NOMO-1 treated with dmso at 0.1 percent for 144 hours (cell line): ENCODE measurements around the gene PDE1C.
A peak's percentile ranks its signal among the peaks of the same experiment; 100 is the strongest.

Experiments used
- DNase-seq: peaks from one replicate; lab custom pipeline; 2025; ENCODE audit not compliant: unreplicated experiment; lab: John Stamatoyannopoulos, UW

Gene PDE1C

DNA sequence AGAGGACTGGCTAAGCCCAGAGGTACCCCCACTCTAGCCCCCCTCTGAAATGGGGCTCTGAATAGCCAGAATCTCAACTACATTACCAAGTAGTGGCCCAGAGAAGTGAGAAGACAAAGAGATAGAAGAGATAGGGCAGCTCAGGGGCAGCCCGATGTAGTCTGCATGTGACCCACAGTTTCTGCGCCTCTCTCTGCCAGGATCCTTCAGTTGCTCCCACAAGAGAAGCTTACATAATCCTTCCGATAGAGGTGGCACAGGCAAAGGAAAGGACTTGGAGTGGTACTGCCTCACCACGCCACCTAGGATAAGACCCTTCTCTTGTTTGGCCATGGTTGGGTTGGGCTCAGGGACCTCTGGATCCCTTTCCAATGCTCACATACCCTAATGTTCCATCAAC is 5.4 kb upstream of the PDE1C start:
- DNase-seq = no peak

DNA sequence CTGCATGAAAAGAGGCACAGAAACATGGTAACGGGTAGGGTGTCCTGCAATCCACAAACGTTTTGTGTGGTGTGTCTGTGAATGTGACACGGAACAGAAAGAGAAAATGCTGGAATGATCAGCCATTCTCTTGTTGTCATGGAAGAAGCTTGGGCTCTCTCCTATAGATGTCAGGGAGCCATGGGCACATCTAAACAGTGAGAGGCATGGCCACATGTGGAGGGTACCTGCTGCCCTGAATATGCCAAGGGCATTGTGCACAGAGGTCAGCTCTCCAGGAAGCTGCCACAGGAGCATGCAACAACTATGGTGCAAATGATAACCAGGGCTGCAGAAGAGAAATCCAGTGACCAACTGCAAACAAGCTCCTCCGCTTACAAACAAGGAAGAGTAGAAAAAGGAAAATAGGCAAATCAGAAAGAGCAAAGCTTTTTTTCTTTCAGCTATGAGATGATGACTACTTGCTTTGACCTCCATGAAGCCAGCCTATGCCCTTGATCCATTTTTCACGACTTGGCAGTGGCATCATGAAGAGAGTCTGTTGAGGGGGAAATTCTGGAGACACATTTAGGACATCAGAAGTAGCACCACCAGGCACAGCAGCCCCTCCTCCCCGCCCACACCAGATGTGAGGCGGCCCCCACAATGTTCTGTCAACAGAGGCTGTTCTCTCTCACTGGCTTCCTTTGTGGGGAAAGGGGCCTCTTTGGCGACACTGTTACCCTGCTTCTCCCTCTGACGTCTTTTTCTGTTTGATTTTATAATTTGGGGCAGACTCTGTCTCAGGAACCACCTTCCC is 4.8 kb upstream of the PDE1C start:
- no peak for DNase-seq

DNA sequence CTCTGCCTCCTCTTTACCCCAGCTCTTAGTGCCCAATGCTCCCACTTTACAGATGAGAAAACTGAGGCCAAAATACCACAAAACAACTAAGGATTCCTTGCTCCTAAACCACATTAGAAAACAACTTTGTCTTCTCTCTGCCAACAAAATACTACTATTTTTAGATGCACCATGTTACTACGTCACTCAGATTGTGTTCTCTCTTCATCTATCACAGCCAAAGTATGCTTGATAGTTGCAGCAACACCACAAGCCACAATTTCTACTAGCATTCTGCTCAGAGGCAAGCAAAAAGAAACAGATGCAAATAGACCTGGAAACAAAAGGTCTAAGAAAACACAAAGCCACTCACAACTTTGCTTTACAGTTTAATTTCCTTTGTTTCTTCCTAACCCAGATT is 3.3 kb upstream of the PDE1C start:
- DNase-seq = no peak

DNA sequence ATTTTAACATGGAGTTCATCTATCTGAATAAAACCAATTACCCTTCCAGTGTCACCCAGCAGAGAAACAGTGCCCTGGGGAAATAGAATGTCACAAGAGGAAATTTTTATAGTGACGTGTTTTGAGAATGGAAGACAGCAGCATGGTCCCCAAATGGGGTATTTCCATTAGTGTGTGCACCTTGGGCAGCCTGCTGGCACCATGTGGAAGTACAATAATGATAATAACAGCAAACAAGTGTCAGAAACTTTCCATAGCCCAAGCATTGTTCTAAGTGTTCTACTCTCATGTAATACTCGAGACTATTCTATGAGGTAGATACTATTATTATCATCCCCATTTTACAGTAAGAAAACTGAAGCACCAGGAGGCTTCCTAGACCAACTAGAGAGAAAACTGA is 2.2 kb upstream of the PDE1C start:
- DNase-seq = no peak

DNA sequence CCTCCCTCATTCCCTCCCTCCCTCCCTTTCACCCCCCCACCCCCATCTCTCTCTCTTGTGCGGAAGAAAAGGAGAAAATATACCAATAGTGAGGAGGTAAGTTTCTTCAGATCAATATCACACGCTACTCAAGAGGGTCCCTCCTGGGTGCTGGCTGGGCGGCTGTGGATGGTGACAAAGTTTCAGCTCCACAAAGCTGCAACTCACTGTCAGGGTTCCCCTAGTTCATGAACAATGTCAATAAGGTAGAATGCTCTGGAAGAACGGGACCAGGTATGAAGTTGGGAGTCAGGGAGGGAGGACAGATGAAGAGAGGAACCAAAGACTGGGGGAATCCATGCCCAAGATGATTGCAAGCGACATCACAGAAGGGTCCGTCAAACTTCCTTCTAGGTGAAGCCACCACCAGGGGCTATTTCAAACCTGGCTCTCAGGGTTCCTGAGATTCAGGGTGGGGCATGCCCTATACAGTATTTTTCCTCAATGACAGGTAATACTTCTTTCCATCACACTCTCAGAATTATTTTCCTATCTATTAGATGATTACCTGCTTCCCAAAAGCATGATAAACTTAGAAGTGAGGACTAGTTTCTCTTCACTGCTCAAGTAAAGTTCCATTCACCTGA is 1.4 kb upstream of the PDE1C start:
- DNase-seq = no peak

DNA sequence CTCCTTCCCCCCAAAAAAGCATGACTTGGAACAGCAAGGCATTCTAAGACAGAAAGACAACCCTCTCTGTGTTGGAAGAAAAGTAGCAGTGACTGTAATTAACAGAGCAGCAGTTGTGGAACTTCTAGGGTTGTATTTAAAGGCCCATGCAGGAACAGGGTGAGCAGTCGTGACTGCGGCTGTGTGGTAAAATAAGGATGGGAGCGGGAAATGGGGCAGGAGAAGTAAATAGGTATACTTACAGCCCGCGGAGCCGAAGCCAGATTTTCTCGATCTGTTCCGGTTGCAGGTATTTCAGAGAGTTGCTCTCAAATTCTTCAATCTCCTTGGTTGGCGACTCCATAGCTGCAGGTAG is 179 bp downstream of the PDE1C start:
- no peak for DNase-seq

DNA sequence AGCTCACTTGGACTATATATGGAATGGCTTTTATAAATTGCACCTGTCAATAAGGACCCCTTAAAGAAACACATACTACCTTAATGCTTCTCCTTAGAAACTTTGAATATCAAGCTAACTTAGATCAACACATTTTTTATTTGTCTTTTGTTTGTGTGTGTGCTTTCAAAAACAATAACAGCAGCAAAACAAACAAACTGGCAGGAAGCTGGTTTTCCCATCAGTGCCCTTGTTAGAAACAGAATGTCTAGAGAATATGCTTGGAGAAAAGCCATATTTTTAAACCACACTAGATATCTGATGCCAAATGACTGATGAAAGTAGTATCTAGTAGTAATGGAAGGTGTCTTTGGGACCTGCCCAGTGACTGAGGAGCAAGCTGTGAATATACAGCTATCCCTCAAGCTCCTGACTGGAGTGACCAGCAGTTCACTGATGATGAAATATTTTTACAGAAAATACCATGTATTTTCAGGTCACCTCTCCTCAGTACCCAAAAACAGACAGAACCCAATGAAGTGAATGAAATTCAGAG is 1.0 kb downstream of the PDE1C start:
- DNase-seq = no peak

DNA sequence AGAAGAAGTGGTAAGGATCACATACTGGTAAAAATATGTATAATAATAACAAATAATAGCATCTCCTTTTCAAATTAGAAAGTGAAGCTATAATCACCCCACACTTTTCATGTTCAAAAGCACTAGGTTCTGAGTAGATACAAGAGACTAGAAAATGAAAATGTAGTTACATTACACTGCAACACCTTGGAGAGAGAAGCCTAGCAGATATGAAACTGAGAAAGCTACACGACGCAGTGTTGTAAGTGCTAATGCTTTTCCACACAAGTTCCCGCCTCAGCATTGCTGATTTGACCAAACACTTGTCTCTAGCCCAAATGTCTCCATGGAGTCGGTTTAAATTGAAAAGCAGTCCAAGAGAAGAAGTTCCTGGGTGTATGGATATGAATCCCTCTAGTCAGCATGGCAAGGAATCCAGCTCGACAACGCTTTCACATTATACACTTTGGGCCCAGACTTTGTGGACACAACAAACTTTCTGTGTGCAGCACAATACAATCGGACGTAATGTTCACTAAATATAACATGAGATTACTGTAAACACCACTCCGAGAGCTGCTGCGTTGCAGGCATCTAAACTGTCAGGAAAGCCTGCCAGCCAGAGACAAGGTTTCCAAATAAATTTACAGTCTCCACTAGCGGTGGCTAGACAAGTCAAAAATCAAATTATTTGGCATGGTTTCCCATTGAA is 1.7 kb downstream of the PDE1C start:
- DNase-seq = no peak

DNA sequence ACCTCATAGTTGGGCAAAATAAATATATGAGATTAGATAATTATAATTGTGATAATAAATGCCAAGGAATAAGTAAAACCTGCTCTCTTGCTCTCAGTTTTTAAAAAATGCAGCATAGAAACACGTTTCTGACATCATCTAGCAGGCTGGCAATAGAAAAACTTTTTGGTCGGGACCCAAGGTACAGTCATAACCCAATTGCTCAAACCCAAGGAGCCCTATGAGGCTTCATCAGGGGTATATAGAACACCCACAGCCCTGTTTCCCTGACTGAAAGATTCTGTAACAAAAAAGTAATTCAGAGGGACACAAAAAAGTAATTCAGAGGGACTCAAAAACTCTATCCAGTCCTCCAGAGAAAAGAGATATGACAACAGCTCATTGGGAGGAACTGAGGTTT is 3.8 kb downstream of the PDE1C start:
- DNase-seq = no peak

DNA sequence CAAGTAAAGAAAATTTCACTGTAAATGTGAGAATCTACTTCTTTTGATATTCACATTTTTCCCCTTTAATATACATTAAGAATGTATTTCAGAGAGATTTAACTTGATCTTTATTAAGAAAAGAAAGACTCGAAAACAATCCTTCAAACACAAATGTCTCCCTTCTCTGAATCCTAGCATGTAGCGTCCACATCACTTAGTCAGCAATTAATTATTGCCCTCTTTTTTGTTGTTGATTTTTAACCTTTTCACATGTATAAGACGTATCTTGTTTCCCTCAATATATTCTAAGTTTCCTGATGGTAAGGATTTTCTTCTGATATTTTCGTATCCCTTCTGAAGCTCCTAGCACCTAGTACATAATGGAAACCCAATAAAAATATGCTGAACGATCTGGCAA is 6.6 kb downstream of the PDE1C start:
- no peak for DNase-seq

DNA sequence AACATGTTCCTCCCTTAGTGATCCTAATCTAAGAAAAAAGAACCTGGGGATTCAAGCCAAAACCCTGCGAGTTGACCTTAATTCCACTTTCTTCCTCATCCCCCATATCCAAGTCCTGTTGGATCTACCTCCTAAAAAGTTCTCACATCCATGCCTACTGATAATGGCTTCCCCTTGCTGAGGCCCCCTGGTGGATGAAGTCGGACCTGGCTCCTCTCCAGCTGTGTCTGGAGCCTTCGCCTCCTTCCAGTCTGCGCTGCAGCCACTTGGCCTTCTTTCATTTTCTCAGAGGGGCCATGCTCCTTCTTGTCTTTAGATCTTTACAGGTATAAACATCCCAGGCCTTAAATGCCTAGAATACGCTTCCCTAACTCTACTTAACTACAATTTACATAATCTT is 8.1 kb downstream of the PDE1C start:
- DNase-seq = no peak

DNA sequence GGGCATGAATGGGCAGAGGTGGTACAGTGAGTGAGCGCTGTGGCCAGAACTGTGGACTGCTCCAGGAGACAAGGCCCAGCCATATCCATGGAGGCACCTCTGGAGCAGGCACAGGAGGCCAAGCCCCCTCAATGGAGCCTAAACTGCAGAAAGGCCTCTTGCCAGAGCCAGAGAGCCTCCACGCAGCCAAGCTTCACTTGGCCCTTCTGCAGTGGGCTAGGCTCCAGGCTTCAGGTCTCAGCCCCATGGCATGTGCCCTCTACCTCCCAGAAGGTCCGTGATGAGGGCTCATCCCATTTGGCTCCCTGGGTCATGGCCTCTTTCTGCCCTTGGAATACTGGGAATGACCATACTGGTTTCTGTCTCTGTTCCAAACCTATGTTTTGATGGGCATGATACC is 8.9 kb downstream of the PDE1C start:
- DNase-seq = no peak

DNA sequence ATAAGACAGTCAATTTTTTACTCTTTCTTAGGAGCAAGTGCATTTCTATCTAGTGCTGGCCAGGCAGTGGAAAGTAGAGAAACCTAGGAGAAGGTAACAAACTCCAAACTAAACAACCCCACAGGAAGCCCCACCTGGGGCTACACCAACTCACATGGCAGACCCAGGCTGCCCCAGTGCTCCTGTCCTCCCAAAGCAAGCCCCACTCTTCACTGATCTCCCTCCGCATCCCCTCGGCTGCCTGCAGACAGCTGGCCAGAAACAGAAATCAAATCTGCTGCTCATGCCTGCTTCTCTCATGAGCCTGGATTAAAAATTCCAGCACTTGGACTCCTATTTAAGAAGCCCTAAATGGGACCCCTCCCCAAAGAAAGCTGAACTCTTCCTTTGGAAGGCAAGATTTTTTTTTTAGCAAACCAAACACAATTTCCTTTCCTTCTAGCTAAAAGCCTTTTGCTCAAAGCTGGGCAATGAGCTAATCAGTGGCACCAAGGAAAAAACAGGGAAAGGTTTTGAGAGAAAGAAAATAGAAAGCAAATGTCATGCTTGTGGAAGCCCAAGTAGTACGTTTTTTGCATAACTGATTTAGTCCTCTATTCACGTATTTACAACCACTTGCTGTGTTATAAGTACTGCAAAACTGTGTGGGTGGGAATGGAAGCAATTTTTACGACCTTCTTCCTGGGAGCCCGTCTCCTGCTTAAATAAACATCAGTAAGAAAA is 10.8 kb downstream of the PDE1C start:
- DNase-seq = no peak

DNA sequence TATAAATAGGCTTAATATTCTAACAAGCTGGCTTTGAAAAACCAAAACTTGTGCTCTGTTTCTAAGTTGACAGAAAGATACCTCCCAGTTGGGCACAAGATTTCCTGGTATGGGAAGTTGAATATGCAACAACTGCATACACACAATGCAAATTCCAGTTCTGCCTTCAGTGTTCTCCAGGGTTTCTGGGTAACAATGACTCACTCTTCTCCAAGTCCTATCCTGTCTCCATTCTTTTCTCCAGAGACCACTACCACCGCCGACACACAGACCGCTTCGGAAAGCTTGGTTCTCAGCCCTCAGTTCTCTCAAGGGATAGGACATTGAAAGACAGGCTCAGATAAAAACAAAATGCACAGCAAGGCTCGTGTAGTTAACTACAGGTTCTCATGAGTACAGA is 12.2 kb downstream of the PDE1C start:
- DNase-seq = no peak

DNA sequence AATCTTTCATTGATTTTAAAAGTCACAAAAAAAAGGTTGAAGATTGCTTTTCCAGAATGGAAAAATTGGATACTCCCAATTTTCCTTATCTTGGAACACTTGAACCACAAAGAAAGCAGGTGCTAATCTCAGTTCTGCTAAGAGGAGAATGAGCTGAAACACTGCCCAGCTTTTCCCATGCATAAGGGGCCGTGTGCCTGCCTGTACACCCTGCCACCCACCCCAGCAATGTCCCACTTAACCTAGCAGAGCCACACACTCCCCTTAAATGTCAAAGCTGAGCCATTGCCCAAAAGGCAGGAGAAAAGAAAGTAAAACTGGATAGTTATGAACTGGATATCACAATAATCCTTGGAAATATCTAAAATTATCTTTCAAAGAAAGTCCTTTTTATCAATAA is 13.4 kb downstream of the PDE1C start:
- no peak for DNase-seq

DNA sequence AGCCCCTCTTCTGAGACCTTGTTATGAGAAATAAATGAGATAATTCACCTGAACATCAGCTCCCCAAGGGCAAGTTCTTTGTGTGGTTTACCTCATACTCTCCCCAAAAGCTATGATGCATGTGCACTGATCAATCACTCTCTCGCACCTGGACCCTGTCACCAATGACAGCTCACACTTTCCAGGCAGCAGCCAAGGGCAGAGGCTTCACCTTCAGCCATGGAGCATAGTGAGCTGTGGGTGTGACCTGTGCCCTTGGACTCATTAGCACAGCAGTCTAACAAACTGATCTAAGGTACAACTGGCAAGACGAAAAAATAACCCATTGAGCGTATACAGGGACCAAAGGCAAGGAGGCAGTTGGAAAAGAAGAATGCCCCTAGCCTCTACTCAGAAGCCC is 17.0 kb downstream of the PDE1C start:
- no peak for DNase-seq

DNA sequence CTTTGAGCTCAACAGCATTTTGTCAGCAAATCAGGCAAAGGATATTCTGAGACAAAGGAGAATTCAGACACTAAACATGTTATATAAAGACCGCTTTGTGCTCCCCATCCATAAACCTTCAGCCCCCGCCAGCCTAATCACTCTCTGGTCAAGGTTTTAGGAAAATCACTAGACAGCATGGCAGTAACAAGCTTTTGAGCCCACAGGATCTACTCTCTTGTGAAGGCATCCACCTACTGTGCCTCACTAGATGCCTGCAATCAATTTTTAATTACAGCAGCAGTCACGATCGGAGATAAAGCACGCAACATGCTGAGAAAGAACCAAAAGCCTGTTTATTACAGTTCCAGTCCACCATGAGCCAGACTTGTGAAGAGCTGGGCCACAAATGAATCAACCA is 19.1 kb downstream of the PDE1C start:
- DNase-seq = no peak

DNA sequence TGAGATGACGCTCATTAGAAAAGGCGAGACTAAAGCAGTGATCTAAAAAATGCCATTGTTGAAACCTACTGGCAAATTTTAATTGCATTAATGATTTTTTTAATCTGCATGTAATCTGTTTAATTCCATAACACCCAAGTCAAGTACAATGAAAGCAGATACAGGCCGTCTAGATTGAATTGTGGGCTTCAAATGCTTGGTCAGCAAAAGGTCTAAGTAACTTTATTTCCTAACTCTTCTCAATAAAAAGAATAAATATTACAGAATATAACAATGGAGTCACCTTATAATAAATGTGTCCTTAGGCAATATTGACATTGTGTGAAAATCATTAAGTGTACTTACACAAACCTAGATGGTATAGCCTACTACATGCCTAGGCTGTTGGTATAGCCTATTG is 20.6 kb downstream of the PDE1C start:
- DNase-seq = no peak

DNA sequence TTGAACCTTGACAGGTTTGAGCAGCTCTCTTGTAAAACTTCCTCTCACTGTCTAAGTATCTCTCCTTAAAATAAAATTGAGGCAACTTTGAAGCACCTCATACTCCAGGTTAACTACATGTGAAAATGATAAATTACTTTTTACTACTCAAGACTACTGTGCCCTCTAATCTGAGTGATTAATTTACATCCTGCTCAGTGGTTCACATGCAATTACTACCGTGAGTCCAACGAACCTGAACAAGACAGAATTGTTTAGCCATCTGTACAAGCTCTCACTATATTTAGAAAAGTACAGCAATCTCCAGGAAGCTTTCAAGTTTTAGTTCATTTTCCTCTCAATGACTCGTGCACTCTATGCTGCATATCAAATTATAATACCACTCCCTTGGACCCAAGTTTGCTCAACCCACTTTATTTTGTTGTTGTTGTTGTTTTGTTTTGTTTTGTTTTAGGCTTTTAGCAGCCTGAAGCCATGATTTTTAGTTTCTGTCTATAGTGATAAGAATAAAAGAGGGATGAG is 21.2 kb downstream of the PDE1C start:
- no peak for DNase-seq

DNA sequence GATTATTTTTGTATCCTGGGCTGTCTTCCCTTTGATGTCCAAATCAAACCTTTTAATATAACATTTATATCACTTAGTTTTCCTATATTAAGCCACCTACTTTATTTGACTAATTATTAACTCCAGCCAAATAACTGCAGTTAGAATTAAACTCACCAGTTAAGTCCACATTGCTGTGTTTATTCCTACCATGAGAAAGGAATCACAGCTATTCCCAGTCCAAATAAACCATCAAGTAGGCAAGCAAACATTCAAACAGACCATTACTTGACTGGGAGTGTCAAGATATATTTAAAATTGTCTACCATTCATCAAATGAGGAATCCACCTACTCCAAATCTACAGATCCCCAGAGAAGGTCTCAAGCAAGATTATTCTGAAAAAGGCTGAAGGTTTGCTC is 22.4 kb downstream of the PDE1C start:
- no peak for DNase-seq

DNA sequence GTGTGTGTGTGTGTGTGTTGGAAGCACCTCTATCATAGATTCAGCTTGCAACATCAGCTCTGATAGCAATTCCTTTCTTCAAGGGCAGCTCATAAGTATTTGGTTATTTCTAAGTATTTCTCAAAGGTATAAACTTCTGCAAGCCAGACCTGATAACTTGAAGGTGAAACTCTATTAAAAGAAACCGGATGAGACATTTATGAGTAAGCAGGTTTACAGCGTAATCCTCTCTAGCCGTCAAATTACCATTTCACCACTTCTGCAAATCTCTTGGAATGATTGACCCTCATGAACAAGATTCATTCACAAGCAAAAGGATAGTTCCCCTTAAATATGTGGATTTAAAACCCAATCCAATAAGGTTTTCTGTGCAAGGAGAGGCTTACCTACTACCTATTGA is 23.1 kb downstream of the PDE1C start:
- DNase-seq = peak; percentile 46
